HepG2 (cell line): ENCODE results near the gene INHBB. TPM values are rescaled to one million over a fixed set of nuclear protein-coding genes. Genes with fewer than 3 reads are reported as not detected.

ENCODE experiments used
- ARNT2 ChIP-seq: sonication (generic); formaldehyde crosslinking; IDR thresholded peaks from 2 replicates; pipeline ENCODE4 v1.8.0; 2022; ENCODE audit warnings: mild to moderate bottlenecking, low read depth, missing genetic modification reagents, moderate library complexity
- ATAD3A ChIP-seq: sonication (generic); formaldehyde crosslinking; IDR thresholded peaks from 2 replicates; pipeline ENCODE4 v1.4.0; 2020; ENCODE audit warnings: missing genetic modification reagents
- BORCS8-MEF2B ChIP-seq: sonication (generic); formaldehyde crosslinking; IDR thresholded peaks from 2 replicates; pipeline ENCODE4 v1.8.0; 2022; ENCODE audit warnings: mild to moderate bottlenecking, missing genetic modification reagents
- BRD4 ChIP-seq: sonication (generic); formaldehyde crosslinking; IDR thresholded peaks from 2 replicates; pipeline ENCODE4 v1.4.0; 2020; ENCODE audit warnings: missing genetic modification reagents
- ETV5 ChIP-seq: IDR thresholded peaks from 2 replicates; pipeline ENCODE4 v1.6.1; 2018; ENCODE audit warnings: missing biosample characterization, missing genetic modification reagents, inconsistent platforms, borderline replicate concordance
- FOXK1 ChIP-seq: sonication (generic); formaldehyde crosslinking; IDR thresholded peaks from 2 replicates; pipeline ENCODE4 v1.4.0; 2020; ENCODE audit warnings: low read depth, missing genetic modification reagents, borderline replicate concordance
- GATAD2A ChIP-seq: IDR thresholded peaks from 2 replicates; pipeline ENCODE4 v1.6.1; 2016
- HMGXB4 ChIP-seq, 2 experiments: sonication (generic) in 1 of 2; formaldehyde crosslinking in 1 of 2; IDR thresholded peaks; 2 replicates each; pipeline versions ENCODE4 v1.4.0 to v1.6.1; 2018 to 2020; ENCODE audit warnings: missing genetic modification reagents in 2 of 2, borderline replicate concordance in 1 of 2, low read depth in 1 of 2, mild to moderate bottlenecking in 1 of 2, missing biosample characterization in 1 of 2
- IKZF1 ChIP-seq: fragments of 450-650 bp; IDR thresholded peaks from 2 replicates; pipeline ENCODE4 v1.7.1; 2016
- KLF9 ChIP-seq: IDR thresholded peaks from 2 replicates; pipeline ENCODE4 v1.6.1; 2016; ENCODE audit warnings: low read depth
- NCOA5 ChIP-seq: sonication (generic); formaldehyde crosslinking; IDR thresholded peaks from 2 replicates; pipeline ENCODE4 v1.4.0; 2020; ENCODE audit warnings: missing genetic modification reagents
- NFE2L1 ChIP-seq: sonication (generic); formaldehyde crosslinking; IDR thresholded peaks from 2 replicates; pipeline ENCODE4 v1.4.0; 2020; ENCODE audit warnings: missing genetic modification reagents, mild to moderate bottlenecking, borderline replicate concordance
- PHF20 ChIP-seq: sonication (generic); formaldehyde crosslinking; IDR thresholded peaks from 2 replicates; pipeline ENCODE4 v1.5.0; 2020; ENCODE audit warnings: mild to moderate bottlenecking, missing genetic modification reagents
- RBAK ChIP-seq: sonication (generic); formaldehyde crosslinking; IDR thresholded peaks from 2 replicates; pipeline ENCODE4 v1.5.1; 2020; ENCODE audit warnings: mild to moderate bottlenecking, missing genetic modification reagents
- RXRA ChIP-seq: sonication (generic); formaldehyde crosslinking; IDR thresholded peaks from 2 replicates; pipeline ENCODE4 v1.5.1; 2020; ENCODE audit warnings: missing genetic modification reagents
- SRSF4 ChIP-seq: fragments of 200-400 bp; formaldehyde crosslinking; IDR thresholded peaks from one replicate; pipeline ENCODE4 v1.6.1; 2018; ENCODE audit warnings: mild to moderate bottlenecking, low read depth, low read length, moderate library complexity; ENCODE audit not compliant: poor library complexity, severe bottlenecking
- ZC3H13 ChIP-seq: sonication (generic); formaldehyde crosslinking; IDR thresholded peaks from 2 replicates; pipeline ENCODE4 v1.8.1; 2023; ENCODE audit warnings: mild to moderate bottlenecking, missing genetic modification reagents, moderate library complexity
- ZFP41 ChIP-seq: sonication (generic); formaldehyde crosslinking; IDR thresholded peaks from 2 replicates; pipeline ENCODE4 v1.4.0; 2020; ENCODE audit warnings: mild to moderate bottlenecking, missing genetic modification reagents, borderline replicate concordance
- ZFYVE20 ChIP-seq: sonication (generic); formaldehyde crosslinking; IDR thresholded peaks from 2 replicates; pipeline ENCODE4 v1.8.0; 2023; ENCODE audit warnings: low read depth, mild to moderate bottlenecking, moderate library complexity, missing genetic modification reagents, borderline replicate concordance
- ZKSCAN1 ChIP-seq: fragments of 150-350 bp; IDR thresholded peaks from 2 replicates; pipeline ENCODE4 v1.6.1; 2014; ENCODE audit warnings: low read length
- ZNF34 ChIP-seq: sonication (generic); formaldehyde crosslinking; IDR thresholded peaks from 2 replicates; pipeline ENCODE4 v1.4.0; 2020; ENCODE audit warnings: mild to moderate bottlenecking, missing genetic modification reagents, borderline replicate concordance
- ZNF713 ChIP-seq: sonication (generic); formaldehyde crosslinking; IDR thresholded peaks from 2 replicates; pipeline ENCODE4 v1.4.0; 2020; ENCODE audit warnings: mild to moderate bottlenecking, missing genetic modification reagents
- ZNF746 ChIP-seq: sonication (generic); formaldehyde crosslinking; IDR thresholded peaks from 2 replicates; pipeline ENCODE4 v1.8.0; 2022; ENCODE audit warnings: mild to moderate bottlenecking, missing genetic modification reagents
- ZNF761 ChIP-seq: sonication (generic); formaldehyde crosslinking; conservative IDR thresholded peaks from 2 replicates; pipeline ENCODE4 v1.4.0; 2020; ENCODE audit warnings: mild to moderate bottlenecking, missing genetic modification reagents
- polyA plus RNA-seq, 8 experiments: library from polyadenylated mRNA; depleted of rRNA in 3 of 8; stranded (reverse) in 7 of 8; unstranded in 1 of 8; fragments of >200 nt; fragmentation: Illumina TruSeq in 4 of 8; extraction: Trizol in 4 of 8; gene quantifications; 2 replicates each; pipeline versions ENCODE4 v1.2.1 to v1.2.3, GENCODE V29; 2011 to 2016; ENCODE audit warnings: low read depth in 4 of 8, missing spikeins in 1 of 8, mixed read lengths in 1 of 8; ENCODE audit not compliant: insufficient read depth in 1 of 8
- total RNA-seq, 5 experiments: library from RNA; depleted of rRNA; stranded (reverse); fragments of >200 nt; fragmentation: Illumina TruSeq; extraction: Trizol; gene quantifications; 2 replicates each; pipeline ENCODE4 v1.2.3, GENCODE V29; 2016; ENCODE audit warnings: low read depth in 1 of 5
- TF ChIP-seq, protein P1 (sequence below): sonication (generic); formaldehyde crosslinking; IDR thresholded peaks from 2 replicates; pipeline ENCODE4 v1.4.0; 2020; ENCODE audit warnings: missing genetic modification reagents

The INHBB gene
- total and polyA plus RNA-seq, 2 of the 13 experiments (the other 11 are each of a cell fraction or from before 2014, with no cell fraction given) = 0.20 to 1.7 TPM

GRCh38 chr2:120398996-120399888, 53.3 kb downstream of the INHBB start (continued):
- no peak for TF ChIP-seq RBAK (CRISPR knock-in tag)
- TF ChIP-seq RXRA (CRISPR knock-in tag) = peak; percentile 91
- no peak for TF ChIP-seq ZNF34 (CRISPR knock-in tag)
- no peak for TF ChIP-seq ZKSCAN1
- TF ChIP-seq IKZF1 = no peak
- no peak for TF ChIP-seq KLF9 (CRISPR knock-in tag)
- TF ChIP-seq ZFP41 = no peak
- 0 out of 2 replicates have a peak, but pooled peaks have one; percentile 9 for TF ChIP-seq ATAD3A (CRISPR knock-in tag)
- TF ChIP-seq BRD4 = peak; percentile 53; the same call in 1 of the 2 replicates
- peak; percentile 24; the same call in 1 of the 2 replicates for TF ChIP-seq ZC3H13 (CRISPR knock-in tag)
- no peak for TF ChIP-seq ZNF713 (CRISPR knock-in tag)
- TF ChIP-seq ZFYVE20 (CRISPR knock-in tag) = no peak
- no peak for TF ChIP-seq ZNF761 (CRISPR knock-in tag)
- peak; percentile 52; the same call in 1 of the 2 replicates for TF ChIP-seq FOXK1 (CRISPR knock-in tag)
- no peak for TF ChIP-seq SRSF4
- no peak for TF ChIP-seq PHF20 (CRISPR knock-in tag)
- peak in 1 of 2 experiments; percentile 60; a peak in 1 of 4 replicates for TF ChIP-seq HMGXB4 (CRISPR knock-in tag; IDR thresholded peaks at IDR 0.05; ENCODE audit: borderline replicate concordance in 1 of 2, low read depth in 1 of 2)
- TF ChIP-seq ETV5 = peak; percentile 94
- no peak for TF ChIP-seq NCOA5 (CRISPR knock-in tag)
- no peak for TF ChIP-seq NFE2L1 (CRISPR knock-in tag)
- peak; percentile 15; the same call in 1 of the 2 replicates for TF ChIP-seq BORCS8-MEF2B (CRISPR knock-in tag)
- TF ChIP-seq, protein P1, sequence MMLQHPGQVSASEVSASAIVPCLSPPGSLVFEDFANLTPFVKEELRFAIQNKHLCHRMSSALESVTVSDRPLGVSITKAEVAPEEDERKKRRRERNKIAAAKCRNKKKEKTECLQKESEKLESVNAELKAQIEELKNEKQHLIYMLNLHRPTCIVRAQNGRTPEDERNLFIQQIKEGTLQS (CRISPR knock-in tag) = peak; percentile 88
- peak; percentile 76 for TF ChIP-seq ARNT2
- peak; percentile 91 for TF ChIP-seq GATAD2A
- TF ChIP-seq ZNF746 (CRISPR knock-in tag) = peak; percentile 91
